Tibial nerve (tissue), 4 donors: ENCODE results near the gene SLC25A4. TPM values are rescaled to one million over a fixed set of nuclear protein-coding genes. Genes with fewer than 3 reads are reported as not detected.

Source experiments
- DNase-seq, 2 donors: peaks; one replicate each; pipeline ENCODE4 v3.0.0-alpha.2; 2019; ENCODE audit warnings: low spot score in 2 of 2
- H3K27ac ChIP-seq, 4 donors: fragments of 200-600 bp; sonication (generic) in 3 of 4; one replicate each; pipeline ENCODE4 v1.5.1; 2017 to 2019; ENCODE audit warnings: mild to moderate bottlenecking in 1 of 4
- H3K27me3 ChIP-seq, 2 donors: fragments of 200-600 bp; sonication (generic) in 1 of 2; one replicate each; pipeline versions ENCODE4 v1.5.1 to v1.6.0; 2017 to 2019
- H3K36me3 ChIP-seq, 3 donors: fragments of 200-600 bp; sonication (generic); one replicate each; pipeline ENCODE4 v1.5.1; 2018 to 2019
- H3K4me1 ChIP-seq, 4 donors: fragments of 200-600 bp; sonication (generic) in 3 of 4; one replicate each; pipeline ENCODE4 v1.5.1; 2017 to 2019
- H3K4me3 ChIP-seq, 4 donors: fragments of 200-600 bp; sonication (generic) in 3 of 4; one replicate each; pipeline ENCODE4 v1.5.1; 2017 to 2019; ENCODE audit warnings: mild to moderate bottlenecking in 1 of 4, moderate library complexity in 1 of 4
- H3K9me3 ChIP-seq, 4 donors: fragments of 200-600 bp; sonication (generic) in 3 of 4; one replicate each; pipeline ENCODE4 v1.5.1; 2017 to 2019
- CTCF ChIP-seq, 5 experiments: fragments of 200-600 bp in 3 of 5; fragments of 450-650 bp in 2 of 5; sonication (generic) in 3 of 5; IDR thresholded peaks; one replicate each; pipeline ENCODE4 v1.5.1; 2016 to 2019; ENCODE audit warnings: antibody characterized with exemption in 5 of 5, mild to moderate bottlenecking in 3 of 5, moderate library complexity in 2 of 5
- EP300 ChIP-seq, 2 donors: sonication (generic); formaldehyde crosslinking; IDR thresholded peaks; one replicate each; pipeline ENCODE4 v1.6.1; 2017; ENCODE audit warnings: antibody characterized with exemption in 2 of 2, mild to moderate bottlenecking in 1 of 2
- POLR2A ChIP-seq, 2 donors: fragments of 450-650 bp; IDR thresholded peaks; one replicate each; pipeline ENCODE4 v1.6.1; 2017; ENCODE audit warnings: antibody characterized with exemption in 2 of 2, mild to moderate bottlenecking in 2 of 2, moderate library complexity in 2 of 2
- WGBS, 2 donors: methylation state at CpG; one replicate each; pipeline ENCODE4 v1.1.5; 2018; 5-methylcytosine and 5-hydroxymethylcytosine counted together
- total RNA-seq, 4 donors: library from RNA; depleted of rRNA; stranded (reverse); fragments of >200 nt; gene quantifications; one replicate each; pipeline ENCODE4 v1.1.0, GENCODE V29; 2016

Gene SLC25A4
- total RNA-seq, 4 donors from 2014 or later: 15.5 to 41.1 (median 24.0) TPM

GRCh38 chr4:185186769-185187168, 43.7 kb downstream of the SLC25A4 start:
- H3K36me3 ChIP-seq: peaks cover 0 to 35% (median 2%) of the 10 kb centered on the region in 3 donors
- no peak overlapping the region for H3K4me3 ChIP-seq
- DNase-seq: no peak
- TF ChIP-seq CTCF (IDR thresholded peaks at IDR 0.05) (no peak), POLR2A (IDR thresholded peaks at IDR 0.05) (no peak)
- WGBS, 2 donors: 72 to 74% methylated on average over 3 of the region's 3 CpGs
- H3K4me1 ChIP-seq: peaks cover 0 to 30% (median 0%) of the 10 kb centered on the region in 4 donors
- no peak overlapping the region for H3K27ac ChIP-seq
- no peaks in the 10 kb centered on the region for H3K27me3 ChIP-seq
- H3K9me3 ChIP-seq: no peaks in the 10 kb centered on the region

GRCh38 chr4:185189606-185190305, 46.7 kb downstream of the SLC25A4 start:
- no peaks in the 10 kb centered on the region for H3K9me3 ChIP-seq
- H3K27me3 ChIP-seq: no peaks in the 10 kb centered on the region
- no peak overlapping the region for H3K27ac ChIP-seq
- DNase-seq: no peak
- peaks cover 0 to 17% (median 0%) of the 10 kb centered on the region in 4 donors for H3K4me1 ChIP-seq
- TF ChIP-seq CTCF (IDR thresholded peaks at IDR 0.05) (no peak), POLR2A (IDR thresholded peaks at IDR 0.05) (no peak), EP300 (IDR thresholded peaks at IDR 0.05) (no peak)
- H3K4me3 ChIP-seq: no peak overlapping the region
- peaks cover 0 to 35% (median 2%) of the 10 kb centered on the region in 3 donors for H3K36me3 ChIP-seq
- WGBS, 2 donors: 71 to 72% methylated on average over 4 of the region's 4 CpGs

- Histone ChIP-seq H3K4me3 (no peak overlapping the region), H3K27ac (no peak overlapping the region), H3K27me3 (no peaks in the 10 kb centered on the region), H3K9me3 (no peaks in the 10 kb centered on the region), H3K36me3 (peaks cover 0 to 35% (median 2%) of the 10 kb centered on the region in 3 donors), H3K4me1 (peaks cover 0 to 15% (median 0%) of the 10 kb centered on the region in 4 donors)
- 93 to 94% methylated on average over 6 of the region's 6 CpGs for WGBS, 2 donors
- no peak for TF ChIP-seq CTCF (IDR thresholded peaks at IDR 0.05)
- TF ChIP-seq EP300 (IDR thresholded peaks at IDR 0.05): no peak
- no peak for TF ChIP-seq POLR2A (IDR thresholded peaks at IDR 0.05)
- no peak for DNase-seq
Measured at GRCh38 chr4:185190306-185190856, 47.3 kb downstream of the SLC25A4 start.

GRCh38 chr4:185192059-185192458, 49.0 kb downstream of the SLC25A4 start:
- no peak for DNase-seq
- Histone ChIP-seq H3K9me3 (no peaks in the 10 kb centered on the region), H3K27me3 (no peaks in the 10 kb centered on the region), H3K4me3 (no peak overlapping the region), H3K4me1 (peaks cover 0 to 7% (median 0%) of the 10 kb centered on the region in 4 donors), H3K27ac (no peak overlapping the region), H3K36me3 (peaks cover 0 to 31% (median 0%) of the 10 kb centered on the region in 3 donors)
- 89 to 97% methylated on average over 1 of the region's 1 CpG for WGBS, 2 donors
- TF ChIP-seq EP300 (IDR thresholded peaks at IDR 0.05): no peak

GRCh38 chr4:185194924-185195888, 52.1 kb downstream of the SLC25A4 start:
- no peak for DNase-seq
- TF ChIP-seq POLR2A (IDR thresholded peaks at IDR 0.05): no peak
- no peak for TF ChIP-seq CTCF (IDR thresholded peaks at IDR 0.05)
- TF ChIP-seq EP300 (IDR thresholded peaks at IDR 0.05): no peak
- H3K36me3 ChIP-seq: peaks cover 0 to 13% (median 0%) of the 10 kb centered on the region in 3 donors
- no peak overlapping the region for H3K27ac ChIP-seq
- WGBS, 2 donors: 69 to 70% methylated on average over 9 of the region's 9 CpGs
- peaks cover 0 to 3% (median 0%) of the 10 kb centered on the region in 4 donors for H3K4me1 ChIP-seq
- H3K27me3 ChIP-seq: no peaks in the 10 kb centered on the region
- no peaks in the 10 kb centered on the region for H3K9me3 ChIP-seq
- no peak overlapping the region for H3K4me3 ChIP-seq
